LNCaP clone FGC (cell line): Measurements from ENCODE around the gene ZMIZ2.
"Not testable (repeated sequence)": the region's sequence is repeated elsewhere in the genome, so short reads cannot be mapped to it uniquely, and the experiment has no call there.

Experiments
- DNase-seq: peaks from one replicate; pipeline ENCODE4 v3.0.0-alpha.2; 2011; ENCODE audit warnings: low read depth
- H3K4me3 ChIP-seq: 2 replicates; pipeline ENCODE4 v1.5.1; 2011; ENCODE audit warnings: mild to moderate bottlenecking, low read depth, low read length, control low read depth
- TF ChIP-seq, protein P1 (sequence below): IDR thresholded peaks from 2 replicates; pipeline ENCODE4 v1.5.1; 2012; ENCODE audit warnings: mild to moderate bottlenecking; ENCODE audit not compliant: control insufficient read depth, insufficient read depth; ENCODE audit errors: extremely low read depth

The ZMIZ2 gene

DNA sequence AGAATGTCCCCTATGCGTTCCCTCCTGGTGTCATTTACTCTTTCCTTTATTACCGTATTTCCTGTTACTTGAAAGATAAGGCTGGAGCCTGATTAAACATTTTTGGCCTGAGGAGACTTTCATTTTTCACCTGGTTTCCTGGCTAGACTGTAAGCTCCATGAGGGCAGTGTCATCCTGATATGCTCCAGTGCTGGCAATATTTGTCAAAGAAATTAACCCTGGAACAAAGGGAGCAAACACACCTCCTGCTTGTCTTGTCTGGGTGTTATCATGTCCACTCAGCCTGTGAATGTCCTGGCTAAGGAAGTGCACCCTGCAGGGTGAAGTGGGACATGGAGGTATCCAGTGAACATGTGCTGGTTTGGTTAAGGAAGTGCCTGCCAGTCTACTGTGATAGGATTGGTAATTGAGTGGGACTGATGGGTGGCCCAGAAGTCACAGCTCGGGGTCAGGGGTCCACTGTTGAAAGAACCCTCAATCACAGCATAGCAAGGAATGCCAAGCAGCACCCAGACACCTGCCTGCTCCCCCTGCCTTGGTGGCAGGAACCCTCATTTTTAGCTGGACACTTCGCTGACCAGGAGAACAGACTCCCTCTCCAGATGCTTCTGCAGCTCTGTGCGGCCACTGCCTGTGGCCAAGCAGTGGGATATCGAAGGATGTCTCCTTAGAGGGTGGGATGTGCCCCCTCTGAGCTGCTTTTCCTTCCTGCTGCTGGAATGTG, 26.9 kb downstream of the ZMIZ2 start:
- TF ChIP-seq, protein P1, sequence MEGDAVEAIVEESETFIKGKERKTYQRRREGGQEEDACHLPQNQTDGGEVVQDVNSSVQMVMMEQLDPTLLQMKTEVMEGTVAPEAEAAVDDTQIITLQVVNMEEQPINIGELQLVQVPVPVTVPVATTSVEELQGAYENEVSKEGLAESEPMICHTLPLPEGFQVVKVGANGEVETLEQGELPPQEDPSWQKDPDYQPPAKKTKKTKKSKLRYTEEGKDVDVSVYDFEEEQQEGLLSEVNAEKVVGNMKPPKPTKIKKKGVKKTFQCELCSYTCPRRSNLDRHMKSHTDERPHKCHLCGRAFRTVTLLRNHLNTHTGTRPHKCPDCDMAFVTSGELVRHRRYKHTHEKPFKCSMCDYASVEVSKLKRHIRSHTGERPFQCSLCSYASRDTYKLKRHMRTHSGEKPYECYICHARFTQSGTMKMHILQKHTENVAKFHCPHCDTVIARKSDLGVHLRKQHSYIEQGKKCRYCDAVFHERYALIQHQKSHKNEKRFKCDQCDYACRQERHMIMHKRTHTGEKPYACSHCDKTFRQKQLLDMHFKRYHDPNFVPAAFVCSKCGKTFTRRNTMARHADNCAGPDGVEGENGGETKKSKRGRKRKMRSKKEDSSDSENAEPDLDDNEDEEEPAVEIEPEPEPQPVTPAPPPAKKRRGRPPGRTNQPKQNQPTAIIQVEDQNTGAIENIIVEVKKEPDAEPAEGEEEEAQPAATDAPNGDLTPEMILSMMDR: no peak
- no peak for DNase-seq
- no peak overlapping the region for H3K4me3 ChIP-seq

DNA sequence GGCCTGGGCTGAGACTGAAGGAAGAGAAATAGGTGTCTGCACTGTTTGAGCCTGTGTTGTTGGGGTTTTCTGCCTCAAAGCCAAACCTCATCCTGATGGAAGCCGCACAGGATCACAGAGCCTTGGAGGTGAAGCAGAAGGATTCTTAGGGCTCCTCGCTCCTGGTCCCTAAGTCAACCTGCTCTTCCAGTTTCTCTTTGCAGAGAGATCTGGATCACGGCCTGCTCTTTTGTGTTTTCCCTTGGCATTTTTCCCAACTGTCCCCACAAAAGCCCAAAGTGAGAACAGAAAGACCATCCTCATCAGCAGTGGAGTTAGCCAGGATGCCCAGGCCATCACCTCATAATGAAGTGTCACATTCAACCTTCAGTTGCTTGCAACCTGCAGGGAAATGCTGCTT, 27.6 kb downstream of the ZMIZ2 start:
- TF ChIP-seq, protein P1: no peak
- no peak for DNase-seq

DNA sequence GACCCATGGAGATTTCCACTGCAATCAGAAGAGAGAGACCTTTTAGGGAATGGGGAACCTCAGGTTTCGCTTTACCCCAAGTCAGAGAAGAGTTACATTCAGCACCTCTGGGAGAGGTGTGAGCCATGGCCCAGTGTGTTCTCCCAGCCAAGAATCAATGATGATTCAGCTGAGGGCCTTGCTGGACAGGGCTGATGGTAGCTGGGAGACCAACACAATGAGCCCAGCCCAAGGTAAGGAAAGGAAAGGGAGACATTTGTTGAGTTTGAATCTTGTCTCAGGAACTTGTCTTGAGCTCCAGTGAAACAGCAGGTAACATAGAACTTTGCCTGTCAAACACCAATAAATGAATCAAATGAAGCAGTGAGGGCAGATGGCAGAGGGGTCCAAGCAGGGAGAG, 33.8 kb downstream of the ZMIZ2 start:
- H3K4me3 ChIP-seq: no peak overlapping the region
- DNase-seq: no peak
- TF ChIP-seq, protein P1: no peak

More for the DNA sequence above, 27.6 kb downstream of the ZMIZ2 start:
- no peak overlapping the region for H3K4me3 ChIP-seq

DNA sequence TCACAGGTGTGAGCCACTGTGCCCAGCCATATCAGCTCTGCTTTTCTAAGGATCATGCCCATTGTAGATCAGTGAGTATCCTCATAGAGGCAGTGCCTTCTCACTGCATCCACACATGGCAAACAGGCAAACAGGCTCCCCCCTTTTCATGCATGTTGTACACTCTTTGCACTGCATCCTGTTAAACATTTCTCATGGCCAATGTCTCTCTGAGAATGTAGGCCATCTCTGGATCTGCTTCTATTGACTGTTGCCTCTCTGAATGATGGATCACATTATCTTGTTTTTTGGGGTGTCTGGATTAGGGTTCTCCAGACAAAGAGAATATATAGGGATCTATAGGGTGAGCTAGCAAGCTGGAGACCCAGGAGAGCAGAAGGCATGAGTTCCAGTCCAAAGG, 34.8 kb downstream of the ZMIZ2 start:
- DNase-seq: no peak
- TF ChIP-seq, protein P1: no peak
- H3K4me3 ChIP-seq: no peak overlapping the region

DNA sequence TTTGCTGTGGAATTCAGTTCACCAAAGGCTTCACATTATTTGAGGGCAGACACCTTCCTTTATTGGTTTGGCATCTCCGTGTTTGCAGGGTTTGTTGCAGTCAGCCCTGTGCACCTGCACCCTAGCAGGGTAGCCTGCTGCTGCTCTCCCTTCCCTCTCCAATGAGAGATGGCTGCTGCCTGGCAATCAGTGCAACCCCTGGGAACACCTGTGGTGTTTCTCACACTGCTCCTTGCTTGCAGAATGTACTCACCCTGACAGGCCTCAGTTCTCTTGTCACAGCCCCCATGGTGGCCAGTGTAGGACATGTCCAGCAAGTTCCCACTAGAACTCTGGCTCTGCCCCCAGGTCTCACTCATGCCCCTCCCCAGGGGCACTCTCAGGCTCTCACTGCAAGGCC, 35.7 kb downstream of the ZMIZ2 start:
- TF ChIP-seq, protein P1: no peak
- DNase-seq: no peak

DNA sequence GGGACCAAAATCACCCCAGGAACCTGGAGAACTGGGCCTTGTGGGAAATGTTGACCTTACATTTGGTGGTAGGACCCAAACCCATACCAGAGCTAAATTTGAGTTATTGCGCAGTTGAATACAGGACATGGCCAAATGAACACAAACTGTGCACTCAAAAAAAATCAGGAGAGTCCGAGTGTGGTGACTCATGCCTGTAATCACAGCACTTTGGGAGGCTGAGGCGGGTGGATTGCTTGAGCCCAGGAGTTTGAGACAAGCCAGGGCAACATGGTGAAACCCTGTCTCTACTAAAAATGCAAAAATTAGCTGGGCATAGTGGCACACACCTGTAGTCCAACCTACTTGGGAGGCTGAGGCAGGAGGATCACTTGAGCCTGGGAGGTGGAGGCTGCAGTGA, 36.6 kb downstream of the ZMIZ2 start:
- DNase-seq, H3K4me3 ChIP-seq: not testable (repeated sequence)

More for the DNA sequence above, 35.7 kb downstream of the ZMIZ2 start:
- no peak overlapping the region for H3K4me3 ChIP-seq

DNA sequence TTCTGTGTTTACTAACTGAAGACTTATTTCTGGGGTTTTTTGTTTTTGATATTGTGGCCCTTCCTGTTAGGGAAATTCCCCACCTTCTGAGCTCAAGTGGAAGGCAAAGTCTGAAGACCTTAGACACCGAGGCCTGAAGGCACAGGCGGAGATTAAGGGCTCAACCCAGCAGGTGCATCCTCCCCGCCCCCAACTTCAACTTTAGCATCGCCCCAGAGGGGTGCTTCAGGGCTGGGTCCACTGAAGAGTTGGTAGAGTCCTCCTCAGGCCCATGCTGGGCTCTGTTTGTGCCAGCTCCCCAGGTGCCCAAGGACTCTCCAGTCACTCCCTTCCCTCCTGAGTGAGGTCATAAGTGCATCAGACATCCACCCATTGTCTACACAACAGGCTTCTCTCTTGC, 38.4 kb downstream of the ZMIZ2 start:
- TF ChIP-seq, protein P1: no peak
- DNase-seq: no peak
- no peak overlapping the region for H3K4me3 ChIP-seq
